ENCODE results near the gene DUSP22.

DUSP22 gene

DNA sequence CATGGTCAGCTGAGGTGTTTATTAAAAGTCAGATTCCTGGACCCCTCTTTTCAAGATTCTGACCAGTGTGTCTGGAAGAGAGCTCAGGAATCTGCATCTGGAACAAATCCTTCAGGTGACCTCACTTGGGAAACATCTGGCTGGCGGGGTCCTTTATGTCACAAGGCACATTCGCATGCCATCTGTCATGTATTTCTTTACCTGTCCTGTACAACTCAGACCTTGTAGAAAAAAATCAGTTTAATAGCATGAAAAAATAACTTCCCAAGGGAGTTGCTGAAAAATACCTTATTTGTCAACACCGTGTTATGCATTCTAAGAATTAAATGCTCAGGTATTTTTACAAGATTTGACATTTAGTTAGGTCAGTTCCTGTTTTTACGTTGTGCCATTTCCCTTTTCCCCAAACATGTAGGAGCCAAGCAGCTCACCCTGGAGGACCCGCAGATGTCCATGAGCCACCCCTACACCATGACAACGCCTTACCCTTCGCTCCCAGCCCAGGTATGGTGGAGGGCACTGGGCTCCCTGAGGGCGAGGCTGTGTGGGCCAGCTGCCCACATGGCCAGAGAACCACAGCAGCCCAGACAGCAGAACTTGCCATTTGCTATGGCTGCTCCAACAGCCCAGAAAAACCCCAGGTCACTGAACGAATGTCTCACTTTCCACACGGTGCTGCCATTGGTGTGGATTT, 103.3 kb downstream of the DUSP22 start:
- DNase-seq, result no peak
- H3K27ac ChIP-seq, result no peak overlapping the region
- H3K4me1 ChIP-seq, result peaks cover 0 to 32% (median 29%) of the 10 kb centered on the region in 4 donors
- no peaks in the 10 kb centered on the region for H3K9me3 ChIP-seq
- no peaks in the 10 kb centered on the region for H3K36me3 ChIP-seq
- peaks cover 0 to 55% of the 10 kb centered on the region in 2 donors for H3K27me3 ChIP-seq
- TF ChIP-seq, protein P1, sequence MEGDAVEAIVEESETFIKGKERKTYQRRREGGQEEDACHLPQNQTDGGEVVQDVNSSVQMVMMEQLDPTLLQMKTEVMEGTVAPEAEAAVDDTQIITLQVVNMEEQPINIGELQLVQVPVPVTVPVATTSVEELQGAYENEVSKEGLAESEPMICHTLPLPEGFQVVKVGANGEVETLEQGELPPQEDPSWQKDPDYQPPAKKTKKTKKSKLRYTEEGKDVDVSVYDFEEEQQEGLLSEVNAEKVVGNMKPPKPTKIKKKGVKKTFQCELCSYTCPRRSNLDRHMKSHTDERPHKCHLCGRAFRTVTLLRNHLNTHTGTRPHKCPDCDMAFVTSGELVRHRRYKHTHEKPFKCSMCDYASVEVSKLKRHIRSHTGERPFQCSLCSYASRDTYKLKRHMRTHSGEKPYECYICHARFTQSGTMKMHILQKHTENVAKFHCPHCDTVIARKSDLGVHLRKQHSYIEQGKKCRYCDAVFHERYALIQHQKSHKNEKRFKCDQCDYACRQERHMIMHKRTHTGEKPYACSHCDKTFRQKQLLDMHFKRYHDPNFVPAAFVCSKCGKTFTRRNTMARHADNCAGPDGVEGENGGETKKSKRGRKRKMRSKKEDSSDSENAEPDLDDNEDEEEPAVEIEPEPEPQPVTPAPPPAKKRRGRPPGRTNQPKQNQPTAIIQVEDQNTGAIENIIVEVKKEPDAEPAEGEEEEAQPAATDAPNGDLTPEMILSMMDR (IDR thresholded peaks at IDR 0.05), result no peak
- no peak overlapping the region for H3K4me3 ChIP-seq
- intact Hi-C loops (cut with DNase I; ENCODE audit: low total_unique reads), result no loop called here

DNA sequence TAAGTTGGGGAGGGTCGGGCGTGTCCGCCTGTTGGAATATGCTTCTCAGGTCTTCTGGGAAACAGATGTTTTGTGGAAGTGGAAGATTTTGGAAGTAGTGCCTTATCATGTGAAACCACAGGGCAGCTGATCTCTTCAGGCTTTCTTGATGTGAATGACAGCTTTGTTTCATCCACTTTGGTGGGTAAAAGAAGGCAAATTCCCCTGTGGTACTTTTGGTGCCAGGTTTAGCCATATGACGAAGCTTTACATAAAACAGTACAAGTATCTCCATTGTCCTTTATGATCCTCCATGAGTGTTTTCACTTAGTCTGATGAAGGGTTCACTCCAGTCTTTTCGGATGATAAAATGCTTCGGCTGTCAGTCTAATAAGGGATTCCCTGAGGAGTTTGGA, 103.8 kb downstream of the DUSP22 start:
- Histone ChIP-seq H3K4me3 (no peak overlapping the region), H3K27ac (no peak overlapping the region), H3K27me3 (peaks cover 0 to 50% of the 10 kb centered on the region in 2 donors), H3K4me1 (peaks cover 0 to 29% (median 27%) of the 10 kb centered on the region in 4 donors), H3K9me3 (no peaks in the 10 kb centered on the region), H3K36me3 (no peaks in the 10 kb centered on the region)
- TF ChIP-seq, protein P1 (IDR thresholded peaks at IDR 0.05), result no peak
- intact Hi-C loops (cut with DNase I; ENCODE audit: low total_unique reads), result no loop called here
- DNase-seq, result no peak

DNA sequence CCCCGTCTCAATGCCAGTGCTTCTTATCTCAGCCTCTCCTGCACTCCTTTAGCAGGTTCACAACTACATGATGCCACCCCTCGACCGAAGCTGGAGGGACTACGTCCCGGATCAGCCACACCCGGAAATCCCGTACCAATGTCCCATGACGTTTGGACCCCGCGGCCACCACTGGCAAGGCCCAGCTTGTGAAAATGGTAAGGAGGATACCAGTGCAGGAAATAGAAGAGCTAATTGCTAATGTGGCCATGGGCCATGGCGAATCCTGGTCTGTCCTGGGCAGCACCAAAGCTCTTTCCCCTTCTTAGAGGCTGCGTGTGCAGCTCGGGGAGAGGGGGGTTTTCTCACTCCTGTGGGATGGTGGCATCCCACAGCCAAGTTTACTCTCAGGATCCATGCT, 104.8 kb downstream of the DUSP22 start:
- no peak overlapping the region for H3K27ac ChIP-seq
- H3K36me3 ChIP-seq, result no peaks in the 10 kb centered on the region
- H3K4me1 ChIP-seq, result peaks cover 0 to 20% (median 18%) of the 10 kb centered on the region in 4 donors
- DNase-seq, result no peak
- intact Hi-C loops (cut with DNase I; ENCODE audit: low total_unique reads), result no loop called here
- TF ChIP-seq, protein P1 (IDR thresholded peaks at IDR 0.05), result no peak
- H3K27me3 ChIP-seq, result peaks cover 0 to 41% of the 10 kb centered on the region in 2 donors
- H3K9me3 ChIP-seq, result no peaks in the 10 kb centered on the region
- no peak overlapping the region for H3K4me3 ChIP-seq

DNA sequence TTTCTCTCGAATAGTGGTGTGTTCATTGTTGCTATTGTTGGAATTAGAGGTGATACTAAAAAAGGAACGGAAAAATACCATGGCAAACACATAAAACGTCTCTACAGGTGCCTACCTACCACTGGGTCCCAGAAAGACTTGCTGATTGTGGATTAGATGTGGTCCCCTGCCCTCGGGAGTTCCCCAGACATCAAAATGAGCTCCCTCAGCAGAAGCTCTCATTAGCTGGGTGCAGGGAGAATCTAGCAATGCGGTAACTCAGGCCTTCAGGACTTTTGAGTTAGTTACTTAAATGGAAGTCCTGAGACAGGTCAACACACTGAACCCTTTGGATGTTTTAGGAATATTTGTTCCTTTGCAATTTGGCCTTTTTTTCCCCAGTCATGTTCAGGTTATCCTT, 105.3 kb downstream of the DUSP22 start:
- peaks cover 0 to 35% of the 10 kb centered on the region in 2 donors for H3K27me3 ChIP-seq
- intact Hi-C loops (cut with DNase I; ENCODE audit: low total_unique reads), result no loop called here
- no peak overlapping the region for H3K4me3 ChIP-seq
- H3K27ac ChIP-seq, result no peak overlapping the region
- no peaks in the 10 kb centered on the region for H3K9me3 ChIP-seq
- DNase-seq, result no peak
- TF ChIP-seq, protein P1 (IDR thresholded peaks at IDR 0.05), result no peak
- peaks cover 0 to 14% (median 12%) of the 10 kb centered on the region in 4 donors for H3K4me1 ChIP-seq
- no peaks in the 10 kb centered on the region for H3K36me3 ChIP-seq

DNA sequence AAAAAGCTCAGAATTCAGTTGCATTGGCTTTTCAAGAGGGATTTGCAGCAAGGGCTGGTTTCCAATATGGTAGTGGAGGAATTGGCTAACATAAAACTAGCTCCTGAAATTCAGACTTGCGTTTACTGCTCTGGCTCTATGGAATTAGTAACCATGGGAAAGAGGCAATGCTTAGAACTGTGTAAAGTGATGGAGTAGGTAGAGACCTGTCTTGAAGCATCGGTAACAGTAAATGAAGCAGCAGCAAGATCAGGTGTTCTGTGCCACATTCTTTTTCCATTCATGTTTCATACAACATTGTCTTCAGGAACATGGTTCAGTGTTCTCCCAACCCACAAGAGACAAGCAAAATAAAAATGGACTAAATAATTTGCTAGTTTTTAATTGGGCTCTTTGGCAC, 105.8 kb downstream of the DUSP22 start:
- no peaks in the 10 kb centered on the region for H3K36me3 ChIP-seq

More for the DNA sequence above, 105.8 kb downstream of the DUSP22 start:
- H3K27me3 ChIP-seq, result peaks cover 0 to 32% of the 10 kb centered on the region in 2 donors
- H3K4me3 ChIP-seq, result no peak overlapping the region
- no peak overlapping the region for H3K27ac ChIP-seq
- H3K4me1 ChIP-seq, result peaks cover 0 to 10% (median 8%) of the 10 kb centered on the region in 4 donors
- intact Hi-C loops (cut with DNase I; ENCODE audit: low total_unique reads), result no loop called here
- no peak for DNase-seq
- H3K9me3 ChIP-seq, result no peaks in the 10 kb centered on the region
- TF ChIP-seq, protein P1 (IDR thresholded peaks at IDR 0.05), result no peak

Data from tibial artery (tissue), 4 donors.